Ectodermal cell (in vitro differentiated cells): Measurements from ENCODE around the gene SLIT1.

Experiments used
- H3K27ac ChIP-seq: 2 replicates; pipeline ENCODE4 v1.7.0; 2013; ENCODE audit warnings: mild to moderate bottlenecking, low read depth, low read length; ENCODE audit not compliant: insufficient read depth, poor library complexity, severe bottlenecking
- H3K27me3 ChIP-seq: 2 replicates; pipeline ENCODE4 v1.7.0; 2013; ENCODE audit warnings: mild to moderate bottlenecking, low read length; ENCODE audit not compliant: insufficient read depth, control insufficient read depth, poor library complexity, severe bottlenecking
- H3K36me3 ChIP-seq: one replicate; pipeline ENCODE4 v1.7.0; 2013; ENCODE audit warnings: low read length; ENCODE audit not compliant: control insufficient read depth, insufficient read depth
- H3K4me1 ChIP-seq: one replicate; pipeline ENCODE4 v1.7.0; 2013; ENCODE audit warnings: low read length; ENCODE audit not compliant: control insufficient read depth, insufficient read depth
- H3K4me3 ChIP-seq: 2 replicates; pipeline ENCODE4 v1.7.0; 2013; ENCODE audit warnings: low read depth, low read length, control low read depth; ENCODE audit not compliant: insufficient read depth
- H3K9me3 ChIP-seq: 2 replicates; pipeline ENCODE4 v1.7.0; 2013; ENCODE audit warnings: mild to moderate bottlenecking, low read length, moderate library complexity; ENCODE audit not compliant: control insufficient read depth
- WGBS, 2 experiments: methylation state at CpG; one replicate each; pipeline ENCODE4 v1.1.7; 2013; ENCODE audit warnings: missing lambda C conversion rate in 2 of 2; 5-methylcytosine and 5-hydroxymethylcytosine counted together

SLIT1 gene

DNA sequence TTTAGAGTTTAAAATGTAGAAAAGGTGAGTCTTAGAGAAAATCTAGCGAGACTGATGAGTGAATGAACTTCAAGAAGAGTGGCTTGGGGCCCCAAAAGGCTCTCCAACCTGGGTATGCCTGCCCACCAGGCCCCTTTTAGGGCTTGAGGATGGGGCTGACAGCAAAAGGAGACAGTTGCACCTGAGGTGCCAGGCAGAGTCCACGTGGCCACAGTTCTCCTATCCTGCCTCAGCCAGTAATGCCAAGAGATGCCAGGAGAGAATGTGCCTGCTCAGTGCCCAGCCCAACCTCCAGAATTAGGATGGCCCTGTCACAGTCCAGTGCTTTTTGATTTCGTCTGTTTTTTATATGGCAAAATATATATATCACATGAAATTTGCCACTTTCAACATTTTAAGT lies 156.5 kb downstream of the SLIT1 start:
- H3K9me3 ChIP-seq: no peaks in the 10 kb centered on the region
- no peak overlapping the region for H3K4me3 ChIP-seq
- WGBS, 2 experiments: 90 to 92% methylated on average over 2 to 3 of the region's 3 CpGs
- no peak overlapping the region for H3K27ac ChIP-seq
- H3K27me3 ChIP-seq: no peaks in the 10 kb centered on the region
- peaks cover 8% of the 10 kb centered on the region for H3K4me1 ChIP-seq
- H3K36me3 ChIP-seq: no peaks in the 10 kb centered on the region

- Histone ChIP-seq H3K4me1 (peaks cover 8% of the 10 kb centered on the region), H3K9me3 (no peaks in the 10 kb centered on the region), H3K27me3 (no peaks in the 10 kb centered on the region), H3K27ac (no peak overlapping the region), H3K4me3 (no peak overlapping the region), H3K36me3 (no peaks in the 10 kb centered on the region)
- WGBS, 2 experiments: 83 to 91% methylated on average over 3 of the region's 3 CpGs
These were observed 157.0 kb downstream of the SLIT1 start for GRCh38 chr10:97028832-97029178.

GRCh38 chr10:97028126-97028831 lies 157.5 kb downstream of the SLIT1 start:
- no peak overlapping the region for H3K27ac ChIP-seq
- H3K4me1 ChIP-seq: peaks cover 8% of the 10 kb centered on the region
- no peaks in the 10 kb centered on the region for H3K36me3 ChIP-seq
- H3K9me3 ChIP-seq: no peaks in the 10 kb centered on the region
- no peaks in the 10 kb centered on the region for H3K27me3 ChIP-seq
- WGBS, 2 experiments: 92 to 95% methylated on average over 2 of the region's 2 CpGs
- no peak overlapping the region for H3K4me3 ChIP-seq

- 61 to 64% methylated on average over 7 to 9 of the region's 9 CpGs for WGBS, 2 experiments
- no peaks in the 10 kb centered on the region for H3K27me3 ChIP-seq
These were observed 160.0 kb downstream of the SLIT1 start for GRCh38 chr10:97025613-97026242.

DNA sequence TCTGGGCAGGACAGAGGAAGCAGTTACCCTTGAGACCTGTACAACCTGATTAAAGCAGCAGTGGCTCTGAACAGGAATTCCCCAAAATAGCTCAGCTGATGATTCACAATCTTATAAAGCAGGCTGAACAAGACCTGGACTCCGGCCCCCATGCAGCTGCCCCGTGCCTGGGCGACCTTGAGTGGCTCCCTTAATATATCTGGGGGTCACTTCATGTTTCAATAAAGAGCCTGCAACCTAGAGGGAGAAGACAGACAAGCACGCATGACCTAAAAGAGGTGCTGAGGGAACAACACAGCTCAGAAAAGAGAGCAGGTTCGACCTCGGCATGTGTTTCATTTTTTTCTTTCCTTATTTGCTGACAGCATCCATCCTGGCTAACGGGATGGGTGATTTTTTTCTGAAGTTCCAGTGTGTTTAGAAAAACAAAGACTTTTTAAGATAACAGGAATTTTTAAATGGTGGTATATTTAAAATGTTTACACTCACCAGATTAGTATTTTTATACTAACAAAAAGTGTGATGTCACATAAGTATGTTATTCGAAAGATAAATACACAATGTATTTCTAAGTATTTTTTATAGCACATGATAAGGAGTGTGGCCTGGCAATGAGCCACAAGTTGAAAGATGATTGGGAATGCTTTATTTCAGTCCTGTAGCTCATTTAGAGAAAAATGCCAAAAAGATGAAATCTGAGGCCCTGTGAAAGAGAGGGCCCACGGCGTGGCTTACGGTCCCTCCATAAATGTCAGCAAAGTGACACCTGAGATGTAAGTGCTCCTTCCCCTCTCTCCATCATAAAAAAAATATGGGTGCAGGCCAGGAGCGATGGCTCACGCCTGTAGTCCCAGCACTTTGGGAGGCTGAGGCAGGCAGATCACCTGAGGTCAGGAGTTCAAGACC lies 161.3 kb downstream of the SLIT1 start:
- Histone ChIP-seq H3K9me3 (no peaks in the 10 kb centered on the region), H3K27ac (no peak overlapping the region), H3K27me3 (no peaks in the 10 kb centered on the region), H3K4me3 (no peak overlapping the region), H3K4me1 (peaks cover 16% of the 10 kb centered on the region), H3K36me3 (no peaks in the 10 kb centered on the region)
- 91 to 92% methylated on average over 11 to 12 of the region's 13 CpGs for WGBS, 2 experiments

More at GRCh38 chr10:97025613-97026242, 160.0 kb downstream of the SLIT1 start:
- H3K27ac ChIP-seq: no peak overlapping the region
- H3K36me3 ChIP-seq: no peaks in the 10 kb centered on the region
- no peak overlapping the region for H3K4me3 ChIP-seq
- peaks cover 5% of the 10 kb centered on the region for H3K4me1 ChIP-seq
- H3K9me3 ChIP-seq: no peaks in the 10 kb centered on the region

GRCh38 chr10:97023401-97024167 lies 162.2 kb downstream of the SLIT1 start:
- Histone ChIP-seq H3K4me1 (peaks cover 16% of the 10 kb centered on the region), H3K27me3 (no peaks in the 10 kb centered on the region), H3K4me3 (no peak overlapping the region), H3K9me3 (no peaks in the 10 kb centered on the region), H3K36me3 (no peaks in the 10 kb centered on the region), H3K27ac (no peak overlapping the region)
- WGBS, 2 experiments: 91% methylated on average over 14 of the region's 14 CpGs

DNA sequence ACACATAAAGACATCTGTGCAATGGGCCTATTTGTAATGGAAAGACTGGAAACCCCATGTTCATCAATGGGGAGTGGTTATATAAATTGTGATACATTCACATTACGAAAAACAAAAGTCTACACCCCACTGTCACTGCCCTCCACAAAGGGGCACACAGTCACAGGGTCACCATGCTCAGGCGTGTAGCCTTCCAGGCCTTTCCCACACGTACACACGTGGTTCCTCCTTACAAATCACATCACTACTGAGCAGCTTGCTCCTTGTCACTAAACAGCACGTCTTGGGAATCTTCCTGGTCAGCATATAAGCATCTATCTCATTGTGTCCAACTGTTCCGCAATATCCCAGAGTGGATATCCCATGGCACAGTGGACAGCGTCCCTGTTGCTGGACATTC lies 163.1 kb downstream of the SLIT1 start:
- WGBS, 2 experiments: 93 to 95% methylated on average over 7 of the region's 7 CpGs
- Histone ChIP-seq H3K4me1 (peaks cover 16% of the 10 kb centered on the region), H3K9me3 (no peaks in the 10 kb centered on the region), H3K27ac (no peak overlapping the region), H3K27me3 (no peaks in the 10 kb centered on the region), H3K36me3 (no peaks in the 10 kb centered on the region), H3K4me3 (no peak overlapping the region)

DNA sequence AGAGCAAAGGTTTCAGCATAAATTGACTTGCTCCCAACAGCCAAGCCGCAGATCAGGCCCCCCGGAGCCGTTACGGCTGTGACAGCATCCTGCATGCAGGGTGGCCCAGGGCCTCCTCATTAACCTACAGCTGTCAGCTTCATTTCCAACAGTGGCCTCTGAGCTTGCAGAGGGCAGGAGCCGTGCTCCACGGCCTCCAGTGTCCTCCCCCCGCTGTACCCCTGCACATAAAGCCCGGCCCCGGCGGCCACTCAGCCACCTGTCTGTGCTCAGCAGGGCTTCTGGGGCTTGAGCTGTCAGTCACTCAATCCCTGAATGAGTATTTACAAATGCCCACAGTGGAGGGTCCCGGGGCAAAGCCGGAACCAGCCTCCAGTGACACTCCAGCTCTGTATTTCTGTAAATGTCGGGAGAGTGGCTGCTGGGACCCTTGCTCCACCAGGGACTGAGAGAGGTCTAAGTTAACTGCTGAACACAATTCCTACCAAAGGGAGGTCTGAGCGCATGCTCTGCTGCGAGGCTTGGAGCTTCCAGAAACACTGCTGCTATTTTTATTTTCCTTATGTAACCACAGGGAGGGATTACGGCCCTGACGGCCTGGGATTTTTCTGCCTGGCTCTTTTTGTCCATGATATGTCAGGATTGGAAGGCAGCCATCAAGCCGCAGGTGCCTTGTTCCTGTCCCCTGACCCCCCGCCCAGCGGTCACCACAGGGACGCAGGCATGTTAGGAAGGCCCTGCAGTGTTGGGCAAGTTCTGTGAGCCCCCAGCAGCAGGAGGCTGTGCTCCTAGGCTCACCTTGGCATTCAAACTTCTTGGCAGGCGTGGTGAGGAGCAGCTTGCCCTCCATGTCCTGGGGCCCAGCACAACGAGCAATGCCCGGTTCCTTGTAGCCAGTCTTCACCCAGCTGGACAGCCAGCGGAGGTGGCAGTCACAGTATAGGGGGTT lies 165.0 kb downstream of the SLIT1 start:
- no peaks in the 10 kb centered on the region for H3K36me3 ChIP-seq
- no peaks in the 10 kb centered on the region for H3K9me3 ChIP-seq
- H3K4me1 ChIP-seq: peaks cover 19% of the 10 kb centered on the region
- peak overlapping the region; percentile 85 for H3K27ac ChIP-seq
- WGBS, 2 experiments: 32 to 36% methylated on average over 25 of the region's 25 CpGs
- no peak overlapping the region for H3K4me3 ChIP-seq
- no peaks in the 10 kb centered on the region for H3K27me3 ChIP-seq

DNA sequence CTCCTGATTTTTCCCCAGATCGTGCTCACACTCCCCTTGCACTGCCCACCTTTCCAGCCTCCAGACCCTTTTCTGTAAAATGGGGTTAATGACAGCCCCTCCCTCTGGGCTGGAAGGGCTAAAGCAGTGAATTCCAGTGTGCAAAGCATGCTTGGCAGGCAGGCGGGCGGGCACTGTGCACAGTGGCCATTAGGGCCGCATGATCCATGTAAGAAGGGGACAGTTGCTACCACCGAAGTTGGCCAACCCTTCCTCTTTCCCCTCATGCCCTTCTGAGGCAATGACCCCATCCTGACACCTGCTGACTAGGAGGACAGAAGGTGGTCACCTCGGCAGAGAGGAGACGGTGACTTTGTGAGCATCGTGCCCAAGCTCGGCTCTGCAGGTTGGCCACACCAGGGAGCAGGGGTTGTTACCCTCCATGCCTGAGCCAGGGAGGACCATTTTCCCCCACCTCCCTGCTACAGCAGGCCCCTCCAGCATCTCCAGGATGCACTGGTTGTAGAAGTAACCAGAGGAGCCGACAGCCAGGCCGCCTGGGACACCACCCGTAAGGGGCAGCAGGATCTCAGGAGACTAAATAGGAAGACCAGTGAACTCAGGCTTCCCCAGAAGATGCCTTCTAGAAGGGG lies 166.4 kb downstream of the SLIT1 start:
- WGBS, 2 experiments: 92 to 94% methylated on average over 12 of the region's 12 CpGs
- H3K27me3 ChIP-seq: no peaks in the 10 kb centered on the region
- no peaks in the 10 kb centered on the region for H3K9me3 ChIP-seq
- no peak overlapping the region for H3K4me3 ChIP-seq
- peaks cover 19% of the 10 kb centered on the region for H3K4me1 ChIP-seq
- no peak overlapping the region for H3K27ac ChIP-seq
- no peaks in the 10 kb centered on the region for H3K36me3 ChIP-seq
